BLaER1 treated with 17β-estradiol and CSF1 and Interleukin-3, amounts not matched to agents 10 nM and 100 nM (cell line): ENCODE results near the gene ANO9.
A peak's percentile ranks its signal among the peaks of the same experiment; 100 is the strongest.

ENCODE experiments used
- H3K27ac ChIP-seq, 11 experiments: shearing (Covaris generic); formaldehyde crosslinking; 2 replicates each; pipeline ENCODE4 v1.8.1; 2022
- H3K27me3 ChIP-seq, 11 experiments: shearing (Covaris generic); formaldehyde crosslinking; 2 replicates each; pipeline ENCODE4 v1.8.1; 2022
- H3K36me3 ChIP-seq, 11 experiments: shearing (Covaris generic); formaldehyde crosslinking; 2 replicates each; pipeline ENCODE4 v1.8.1; 2022
- H3K4me1 ChIP-seq, 10 experiments: shearing (Covaris generic); formaldehyde crosslinking; 2 replicates each; pipeline ENCODE4 v1.8.1; 2022
- H3K4me2 ChIP-seq, 11 experiments: shearing (Covaris generic); formaldehyde crosslinking; 2 replicates each; pipeline ENCODE4 v1.8.1; 2022
- H3K4me3 ChIP-seq, 10 experiments: shearing (Covaris generic); formaldehyde crosslinking; 2 replicates each; pipeline ENCODE4 v1.8.1; 2022
- H3K9ac ChIP-seq, 11 experiments: shearing (Covaris generic); formaldehyde crosslinking; 2 replicates each; pipeline ENCODE4 v1.8.1; 2022
- H3K9me3 ChIP-seq, 11 experiments: shearing (Covaris generic); formaldehyde crosslinking; replicated peaks in 1 of 11; 2 replicates each; pipeline ENCODE4 v1.8.1; 2022
- H4K20me1 ChIP-seq, 11 experiments: shearing (Covaris generic); formaldehyde crosslinking; 2 replicates each; pipeline ENCODE4 v1.8.1; 2022
- Cebpa-rat ChIP-seq, 11 experiments: shearing (Covaris generic); IDR thresholded peaks; 2 replicates each; pipeline ENCODE4 v1.8.1; 2022

The ANO9 gene

DNA sequence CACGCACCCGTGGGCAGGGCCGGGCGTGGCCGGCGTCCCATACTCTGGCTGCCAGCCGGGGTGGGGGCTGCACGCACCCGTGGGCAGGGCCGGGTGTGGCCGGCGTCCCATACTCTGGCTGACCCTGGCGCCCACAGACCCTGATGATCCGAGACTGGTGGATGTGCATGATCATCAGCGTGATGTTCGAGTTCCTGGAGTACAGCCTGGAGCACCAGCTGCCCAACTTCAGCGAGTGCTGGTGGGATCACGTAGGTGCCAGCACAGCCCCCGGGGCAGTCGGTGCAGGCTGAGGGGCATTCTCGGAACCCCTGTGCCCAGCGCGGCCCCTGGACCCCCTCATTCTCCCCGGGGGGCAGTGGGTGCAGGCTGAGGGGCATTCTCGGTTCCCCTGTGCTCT, 46.3 kb upstream of the ANO9 start:
- no peaks in the 10 kb centered on the region for H3K4me1 ChIP-seq
- H3K9ac ChIP-seq, result no peak overlapping the region
- peaks cover 0 to 87% (median 44%) of the 10 kb centered on the region in 11 experiments; a peak in 16 of 22 replicates for H4K20me1 ChIP-seq
- no peak overlapping the region for H3K4me2 ChIP-seq
- no peaks in the 10 kb centered on the region for H3K27me3 ChIP-seq
- H3K4me3 ChIP-seq, result no peak overlapping the region
- TF ChIP-seq Cebpa-rat (IDR thresholded peaks at IDR 0.05), result no peak
- peaks cover 0 to 21% (median 7%) of the 10 kb centered on the region in 11 experiments; a peak in 7 of 22 replicates for H3K9me3 ChIP-seq
- peaks cover 16 to 86% (median 63%) of the 10 kb centered on the region in 11 experiments for H3K36me3 ChIP-seq
- no peak overlapping the region for H3K27ac ChIP-seq

DNA sequence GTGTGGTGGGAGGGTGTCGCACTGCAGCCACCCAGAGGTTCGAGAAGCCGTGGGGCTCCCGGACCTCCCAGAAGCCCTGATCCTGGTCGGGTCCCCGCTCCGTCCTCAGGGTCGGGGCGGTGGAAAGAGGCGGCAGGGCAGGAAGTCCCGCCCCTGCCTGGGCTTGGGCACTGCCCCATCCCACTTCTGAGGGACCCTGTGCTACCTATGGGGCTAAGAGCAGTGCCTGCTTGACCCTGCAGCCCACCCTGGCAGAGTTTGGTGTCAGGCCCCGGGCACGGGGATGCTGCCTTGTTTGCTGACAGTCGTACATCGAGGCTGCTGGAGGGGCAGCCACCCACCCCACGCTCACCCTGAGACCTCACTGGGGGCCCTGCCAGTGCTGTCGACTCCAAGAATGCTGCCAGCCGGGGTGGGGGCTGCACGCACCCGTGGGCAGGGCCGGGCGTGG, 45.8 kb upstream of the ANO9 start:
- Histone ChIP-seq H3K9ac (no peak overlapping the region), H3K4me1 (no peaks in the 10 kb centered on the region), H3K4me3 (no peak overlapping the region), H3K4me2 (no peak overlapping the region), H3K27ac (no peak overlapping the region), H3K36me3 (peaks cover 11 to 82% (median 59%) of the 10 kb centered on the region in 11 experiments), H4K20me1 (peaks cover 0 to 82% (median 40%) of the 10 kb centered on the region in 11 experiments; a peak in 16 of 22 replicates), H3K9me3 (peaks cover under 1 to 22% (median 7%) of the 10 kb centered on the region in 11 experiments; a peak in 17 of 22 replicates), H3K27me3 (no peaks in the 10 kb centered on the region)
- no peak for TF ChIP-seq Cebpa-rat (IDR thresholded peaks at IDR 0.05)

DNA sequence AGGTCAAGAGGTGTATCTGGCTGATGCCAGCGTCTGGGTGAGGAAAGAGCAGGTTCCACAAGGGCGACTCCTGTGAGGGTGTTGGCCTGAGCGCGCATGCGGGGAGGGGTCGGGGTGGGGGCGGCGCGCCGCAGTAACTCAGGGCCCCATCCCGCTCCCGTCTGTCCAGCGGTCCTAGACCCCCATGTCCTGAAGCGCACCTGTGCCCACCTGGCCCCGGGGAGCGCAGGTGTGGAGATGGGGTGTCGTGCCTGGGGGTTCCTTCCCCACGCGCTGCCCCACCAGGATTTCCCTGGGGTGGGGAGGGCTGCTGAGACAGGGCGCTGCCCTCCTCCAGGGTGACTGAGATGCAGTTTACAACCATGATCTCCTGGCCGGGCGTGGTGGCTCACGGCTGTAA, 44.4 kb upstream of the ANO9 start:
- no peaks in the 10 kb centered on the region for H3K4me1 ChIP-seq
- H3K9me3 ChIP-seq, result peaks cover 6 to 31% (median 16%) of the 10 kb centered on the region in 11 experiments; a peak in 20 of 22 replicates
- peaks cover 24 to 83% (median 62%) of the 10 kb centered on the region in 11 experiments for H3K36me3 ChIP-seq
- no peaks in the 10 kb centered on the region for H3K27me3 ChIP-seq
- H4K20me1 ChIP-seq, result peaks cover 0 to 76% (median 36%) of the 10 kb centered on the region in 11 experiments; a peak in 16 of 22 replicates
- H3K4me2 ChIP-seq, result no peak overlapping the region
- no peak overlapping the region for H3K4me3 ChIP-seq
- H3K27ac ChIP-seq, result no peak overlapping the region
- no peak overlapping the region for H3K9ac ChIP-seq
- no peak for TF ChIP-seq Cebpa-rat (IDR thresholded peaks at IDR 0.05)

DNA sequence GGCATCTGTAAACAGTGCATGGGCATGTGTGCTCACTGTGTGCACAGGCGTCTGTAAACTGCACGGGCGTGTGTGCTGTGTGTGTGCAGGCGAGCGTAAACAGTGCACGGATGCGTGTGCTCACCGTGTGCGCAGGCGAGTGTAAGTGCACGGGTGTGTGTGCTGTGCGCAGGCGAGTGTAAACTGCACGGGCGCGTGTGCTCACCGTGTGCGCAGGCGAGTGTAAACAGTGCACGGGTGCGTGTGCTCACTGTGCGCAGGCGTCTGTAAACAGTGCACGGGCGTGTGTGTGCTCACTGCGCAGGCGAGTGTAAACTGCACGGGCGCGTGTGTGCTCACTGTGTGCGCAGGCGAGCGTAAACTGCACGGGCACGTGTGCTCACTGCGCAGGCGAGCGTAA, 42.8 kb upstream of the ANO9 start:
- H3K4me3 ChIP-seq, result no peak overlapping the region
- H3K27me3 ChIP-seq, result no peaks in the 10 kb centered on the region
- peaks cover 21 to 82% (median 53%) of the 10 kb centered on the region in 11 experiments for H3K36me3 ChIP-seq
- no peak overlapping the region for H3K9ac ChIP-seq
- no peak overlapping the region for H3K27ac ChIP-seq
- peaks cover 0 to under 1% (median 0%) of the 10 kb centered on the region in 10 experiments; a peak in 1 of 20 replicates for H3K4me1 ChIP-seq
- TF ChIP-seq Cebpa-rat (IDR thresholded peaks at IDR 0.05), result no peak
- H4K20me1 ChIP-seq, result peaks cover 0 to 64% (median 29%) of the 10 kb centered on the region in 11 experiments; a peak in 16 of 22 replicates
- H3K4me2 ChIP-seq, result no peak overlapping the region
- peaks cover 6 to 31% (median 16%) of the 10 kb centered on the region in 11 experiments; a peak in 20 of 22 replicates for H3K9me3 ChIP-seq

DNA sequence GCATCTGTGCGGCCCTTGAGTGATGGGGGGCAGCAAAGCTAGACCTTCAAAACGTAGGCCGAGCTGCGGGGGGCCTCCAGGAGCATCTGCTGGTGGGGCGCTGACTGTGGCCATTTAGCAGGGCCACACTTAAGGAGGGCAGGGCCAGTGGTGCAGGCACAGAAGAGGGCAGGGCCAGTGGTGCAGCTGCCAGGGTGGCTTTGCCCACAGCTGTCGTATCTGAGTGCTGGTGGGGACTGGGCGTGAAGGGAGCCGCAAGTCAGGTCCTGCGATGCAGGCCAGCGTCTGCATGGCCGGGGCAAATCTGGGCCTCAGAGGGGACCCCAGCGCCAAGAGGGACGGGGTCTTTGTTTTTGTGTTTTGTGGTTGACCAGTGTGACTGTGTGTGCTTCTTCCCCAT, 37.5 kb upstream of the ANO9 start:
- H3K9me3 ChIP-seq, result peaks cover 6 to 24% (median 16%) of the 10 kb centered on the region in 11 experiments; a peak in 20 of 22 replicates
- no peak overlapping the region for H3K27ac ChIP-seq
- peaks cover 0 to 7% (median 0%) of the 10 kb centered on the region in 10 experiments; a peak in 2 of 20 replicates for H3K4me1 ChIP-seq
- H3K9ac ChIP-seq, result no peak overlapping the region; a peak in 1 of 22 replicates
- H3K27me3 ChIP-seq, result no peaks in the 10 kb centered on the region
- H3K4me3 ChIP-seq, result no peak overlapping the region
- no peak for TF ChIP-seq Cebpa-rat (IDR thresholded peaks at IDR 0.05)
- H3K36me3 ChIP-seq, result peaks cover 20 to 91% (median 56%) of the 10 kb centered on the region in 11 experiments
- H3K4me2 ChIP-seq, result peak overlapping the region in 1 of 11 experiments; percentile 10; a peak in 1 of 22 replicates
- peaks cover 0 to 65% (median 34%) of the 10 kb centered on the region in 11 experiments; a peak in 17 of 22 replicates for H4K20me1 ChIP-seq

DNA sequence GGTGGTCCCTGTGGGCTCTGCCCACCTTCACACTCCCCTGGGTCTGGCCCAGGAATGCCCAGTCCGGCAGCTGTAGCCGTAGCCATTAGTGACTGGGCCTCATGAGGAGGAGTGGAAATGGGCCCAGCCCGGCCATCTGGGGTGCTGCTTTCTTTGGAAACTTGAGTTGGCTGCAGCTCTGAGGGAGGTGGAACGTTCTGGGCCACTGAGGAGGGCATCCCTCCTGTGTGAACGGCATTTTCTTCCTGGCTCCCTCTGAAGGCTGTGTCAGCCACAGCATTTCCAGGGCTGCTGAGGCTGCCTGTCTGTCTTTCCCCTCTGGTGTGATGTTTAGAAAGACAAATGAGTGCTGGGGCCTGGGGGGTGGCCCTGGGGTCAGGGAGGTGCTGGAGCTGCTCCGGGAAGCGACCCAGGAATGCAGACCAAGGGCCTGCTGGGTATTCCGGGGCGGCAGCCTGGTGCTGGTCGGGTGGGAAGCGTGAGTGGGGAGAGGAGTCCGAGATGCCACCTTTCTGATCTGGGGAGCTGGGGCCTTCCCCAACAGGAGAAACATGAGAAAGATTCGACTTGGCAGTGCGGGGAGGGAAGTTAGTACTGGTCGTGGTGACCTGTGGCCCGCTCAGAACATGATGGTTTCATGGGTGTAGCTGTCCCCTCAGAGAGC, 35.4 kb upstream of the ANO9 start:
- TF ChIP-seq Cebpa-rat (IDR thresholded peaks at IDR 0.05), result no peak
- Histone ChIP-seq H3K9ac (no peak overlapping the region), H4K20me1 (peaks cover 0 to 74% (median 46%) of the 10 kb centered on the region in 11 experiments; a peak in 17 of 22 replicates), H3K4me1 (peaks cover 0 to 7% (median 0%) of the 10 kb centered on the region in 10 experiments; a peak in 4 of 20 replicates), H3K4me2 (no peak overlapping the region), H3K27me3 (no peaks in the 10 kb centered on the region), H3K9me3 (peaks cover 1 to 11% (median 4%) of the 10 kb centered on the region in 11 experiments; a peak in 20 of 22 replicates), H3K4me3 (no peak overlapping the region), H3K36me3 (peaks cover 26 to 87% (median 55%) of the 10 kb centered on the region in 11 experiments), H3K27ac (no peak overlapping the region)

DNA sequence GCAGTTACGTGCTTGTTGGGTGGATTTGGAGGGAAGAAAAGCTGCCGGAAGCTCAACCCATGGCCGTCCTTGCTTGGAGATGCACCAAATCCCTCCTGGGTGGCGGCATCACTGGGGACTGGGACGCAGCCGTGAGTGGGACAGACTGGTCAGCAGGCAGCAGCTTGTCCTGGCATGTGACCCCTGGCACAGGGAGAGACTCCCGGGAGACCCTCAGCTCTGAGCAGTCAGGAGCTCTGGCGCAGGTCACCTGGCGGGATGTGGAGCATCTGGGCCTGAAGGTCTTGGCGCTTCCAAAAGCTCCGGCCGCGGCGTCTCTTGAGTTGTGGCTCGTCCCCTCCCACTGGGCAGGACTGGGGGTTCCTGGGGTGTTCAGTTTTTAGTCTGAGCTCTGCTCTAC, 34.6 kb upstream of the ANO9 start:
- H3K9ac ChIP-seq, result no peak overlapping the region
- H4K20me1 ChIP-seq, result peaks cover 0 to 82% (median 54%) of the 10 kb centered on the region in 11 experiments; a peak in 17 of 22 replicates
- peaks cover 0 to 5% (median 0%) of the 10 kb centered on the region in 11 experiments; a peak in 2 of 22 replicates for H3K9me3 ChIP-seq
- TF ChIP-seq Cebpa-rat (IDR thresholded peaks at IDR 0.05), result no peak
- peaks cover 0 to 8% (median 2%) of the 10 kb centered on the region in 10 experiments; a peak in 8 of 20 replicates for H3K4me1 ChIP-seq
- H3K4me2 ChIP-seq, result no peak overlapping the region
- H3K36me3 ChIP-seq, result peaks cover 21 to 83% (median 55%) of the 10 kb centered on the region in 11 experiments
- H3K27me3 ChIP-seq, result no peaks in the 10 kb centered on the region
- H3K4me3 ChIP-seq, result no peak overlapping the region
- H3K27ac ChIP-seq, result no peak overlapping the region

DNA sequence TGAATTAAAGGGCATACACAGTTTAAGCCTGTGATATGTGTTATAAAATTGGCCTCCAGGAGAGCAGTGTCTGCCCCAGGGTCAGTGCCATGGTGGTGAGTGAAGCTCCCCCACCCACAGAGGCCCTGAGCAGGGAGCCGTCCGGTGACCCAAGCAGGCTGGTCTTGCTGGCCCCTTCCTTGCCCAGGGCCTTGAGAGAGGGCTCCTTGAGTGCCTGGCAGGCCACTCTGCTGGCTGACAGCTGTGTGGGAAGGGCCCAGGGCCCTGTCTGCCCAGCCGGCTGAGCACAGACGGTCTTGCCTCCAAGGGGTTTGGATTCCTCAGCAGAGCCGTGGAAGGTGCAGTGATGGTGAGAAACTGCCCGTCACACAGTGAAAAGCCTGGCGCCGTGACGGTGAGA, 34.1 kb upstream of the ANO9 start:
- TF ChIP-seq Cebpa-rat (IDR thresholded peaks at IDR 0.05), result no peak
- H3K9me3 ChIP-seq, result peaks cover 0 to under 1% (median 0%) of the 10 kb centered on the region in 11 experiments; a peak in 2 of 22 replicates
- H3K4me2 ChIP-seq, result no peak overlapping the region
- no peaks in the 10 kb centered on the region for H3K27me3 ChIP-seq
- H3K4me1 ChIP-seq, result peaks cover 0 to 13% (median 2%) of the 10 kb centered on the region in 10 experiments; a peak in 8 of 20 replicates
- H3K27ac ChIP-seq, result peak overlapping the region in 1 of 11 experiments; percentile 9; a peak in 1 of 22 replicates
- H3K36me3 ChIP-seq, result peaks cover 19 to 83% (median 51%) of the 10 kb centered on the region in 11 experiments
- H3K4me3 ChIP-seq, result no peak overlapping the region
- peaks cover 0 to 87% (median 55%) of the 10 kb centered on the region in 11 experiments; a peak in 17 of 22 replicates for H4K20me1 ChIP-seq
- H3K9ac ChIP-seq, result no peak overlapping the region

DNA sequence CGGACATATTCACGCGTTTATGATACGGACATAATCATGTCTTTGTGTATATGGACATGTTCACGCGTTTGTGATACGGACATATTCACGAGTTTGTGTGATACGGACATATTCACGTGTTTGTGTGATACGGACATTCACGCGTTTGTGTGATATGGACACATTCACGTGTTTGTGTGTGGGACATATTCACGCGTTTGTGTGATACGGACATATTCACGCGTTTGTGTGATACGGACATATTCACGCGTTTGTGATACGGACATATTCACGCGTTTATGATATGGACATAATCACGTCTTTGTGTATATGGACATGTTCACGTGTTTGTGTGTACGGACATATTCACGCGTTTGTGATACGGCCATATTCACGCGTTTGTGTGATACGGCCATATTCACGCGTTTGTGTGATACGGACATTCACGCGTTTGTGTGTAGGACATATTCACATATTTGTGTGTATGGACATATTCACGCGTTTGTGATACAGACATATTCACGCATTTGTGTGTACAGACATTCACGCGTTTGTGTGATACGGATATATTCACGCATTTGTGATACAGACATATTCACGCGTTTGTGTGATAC, 33.2 kb upstream of the ANO9 start:
- Histone ChIP-seq H4K20me1 (peaks cover 0 to 95% (median 57%) of the 10 kb centered on the region in 11 experiments; a peak in 17 of 22 replicates), H3K4me3 (no peak overlapping the region), H3K4me1 (peaks cover 0 to 22% (median 5%) of the 10 kb centered on the region in 10 experiments; a peak in 14 of 20 replicates), H3K9me3 (no peaks in the 10 kb centered on the region; a peak in 1 of 22 replicates), H3K27ac (no peak overlapping the region), H3K4me2 (no peak overlapping the region), H3K27me3 (no peaks in the 10 kb centered on the region), H3K9ac (no peak overlapping the region), H3K36me3 (peaks cover 19 to 76% (median 45%) of the 10 kb centered on the region in 11 experiments; a peak in 21 of 22 replicates)
- TF ChIP-seq Cebpa-rat (IDR thresholded peaks at IDR 0.05), result no peak
